Liver (tissue), 9 donors: ENCODE results near the gene CARMIL1. TPM values are rescaled to one million over a fixed set of nuclear protein-coding genes. Genes with fewer than 3 reads are reported as not detected.

ENCODE experiments used
- DNase-seq: peaks from one replicate; pipeline ENCODE4 v3.0.0-alpha.2; 2017; ENCODE audit warnings: low spot score
- H3K27ac ChIP-seq, 2 donors: one replicate each; pipeline ENCODE4 v1.7.0; 2013; ENCODE audit warnings: inconsistent platforms in 2 of 2, low read length in 2 of 2, control low read depth in 1 of 2, low read depth in 1 of 2, mild to moderate bottlenecking in 1 of 2
- H3K27me3 ChIP-seq, 4 donors: one replicate each; pipeline versions ENCODE4 v1.6.1 to v1.7.0; 2013; ENCODE audit warnings: low read length in 3 of 4, inconsistent platforms in 1 of 4, mild to moderate bottlenecking in 1 of 4, moderate library complexity in 1 of 4; ENCODE audit not compliant: control insufficient read depth in 4 of 4, insufficient read depth in 4 of 4
- H3K36me3 ChIP-seq, 4 donors: one replicate each; pipeline versions ENCODE4 v1.6.1 to v1.7.0; 2013; ENCODE audit warnings: low read length in 3 of 4, mild to moderate bottlenecking in 3 of 4, low read depth in 1 of 4, moderate library complexity in 1 of 4; ENCODE audit not compliant: control insufficient read depth in 4 of 4, insufficient read depth in 3 of 4
- H3K4me1 ChIP-seq, 4 donors: one replicate each; pipeline versions ENCODE4 v1.6.1 to v1.7.0; 2013; ENCODE audit warnings: low read length in 3 of 4, mild to moderate bottlenecking in 3 of 4, moderate library complexity in 1 of 4; ENCODE audit not compliant: control insufficient read depth in 4 of 4, insufficient read depth in 4 of 4
- H3K4me3 ChIP-seq, 3 donors: one replicate each; pipeline versions ENCODE4 v1.6.1 to v1.7.0; 2013; ENCODE audit warnings: low read length in 3 of 3, control low read depth in 1 of 3, low read depth in 1 of 3, mild to moderate bottlenecking in 1 of 3
- H3K9ac ChIP-seq, 2 donors: one replicate each; pipeline ENCODE4 v1.7.0; 2013; ENCODE audit warnings: low read length in 2 of 2, mild to moderate bottlenecking in 2 of 2, moderate library complexity in 2 of 2, control low read depth in 1 of 2, low read depth in 1 of 2
- H3K9me3 ChIP-seq, 4 donors: one replicate each; pipeline versions ENCODE4 v1.6.1 to v1.7.0; 2013; ENCODE audit warnings: low read length in 3 of 4; ENCODE audit not compliant: control insufficient read depth in 4 of 4
- ATF3 ChIP-seq: IDR thresholded peaks from 2 replicates; pipeline ENCODE4 v1.6.1; 2016; ENCODE audit warnings: antibody characterized with exemption
- CTCF ChIP-seq: fragments of 150-350 bp; IDR thresholded peaks from 2 replicates; pipeline ENCODE4 v1.5.1; 2017; ENCODE audit warnings: improper control_type of control experiment, low read depth, low read length; ENCODE audit not compliant: missing input control
- EGR1 ChIP-seq, 2 donors: IDR thresholded peaks; 2 replicates each; pipeline ENCODE4 v1.6.1; 2016 to 2018; ENCODE audit warnings: antibody characterized with exemption in 2 of 2, low read depth in 2 of 2
- FOXA1 ChIP-seq: IDR thresholded peaks from 2 replicates; pipeline ENCODE4 v1.6.1; 2016; ENCODE audit warnings: antibody characterized with exemption
- FOXA2 ChIP-seq: IDR thresholded peaks from 2 replicates; pipeline ENCODE4 v1.6.1; 2016; ENCODE audit warnings: antibody characterized with exemption
- HNF4A ChIP-seq, 2 donors: conservative IDR thresholded peaks; 2 replicates each; pipeline ENCODE4 v1.6.1; 2016; ENCODE audit warnings: antibody characterized with exemption in 2 of 2, mild to moderate bottlenecking in 2 of 2
- HNF4G ChIP-seq: IDR thresholded peaks from 2 replicates; pipeline ENCODE4 v1.6.1; 2016; ENCODE audit warnings: antibody characterized with exemption
- MAX ChIP-seq: IDR thresholded peaks from 2 replicates; pipeline ENCODE4 v1.6.1; 2016; ENCODE audit warnings: antibody characterized with exemption
- NR2F2 ChIP-seq: IDR thresholded peaks from 2 replicates; pipeline ENCODE4 v1.6.1; 2016; ENCODE audit warnings: antibody characterized with exemption
- RXRA ChIP-seq, 2 donors: IDR thresholded peaks; 2 replicates each; pipeline ENCODE4 v1.6.1; 2017 to 2018; ENCODE audit warnings: antibody characterized with exemption in 2 of 2, mild to moderate bottlenecking in 1 of 2
- WGBS: extraction: QIAGEN DNeasy Blood & Tissue Kit; methylation state at CpG from one replicate; pipeline ENCODE4 v1.1.7; 2013; 5-methylcytosine and 5-hydroxymethylcytosine counted together
- polyA plus RNA-seq, 2 donors: library from polyadenylated mRNA; stranded (reverse) in 1 of 2; unstranded in 1 of 2; fragments of 200-250 nt in 1 of 2; fragments of >200 nt in 1 of 2; fragmentation: Nextera tagmentation in 1 of 2; extraction: Ambion mirVana in 1 of 2; gene quantifications; one replicate each; pipeline versions ENCODE4 v1.2.1 to v1.2.3, GENCODE V29; 2013 to 2015
- total RNA-seq, 2 donors: library from RNA; depleted of rRNA; stranded (reverse); fragments of >200 nt; gene quantifications; one replicate each; pipeline ENCODE4 v1.2.3, GENCODE V29; 2014
- TF ChIP-seq, protein P1 (sequence below): IDR thresholded peaks from 2 replicates; pipeline ENCODE4 v1.6.1; 2016; ENCODE audit warnings: antibody characterized with exemption, mild to moderate bottlenecking
- donor health status: healthy.
- donor health status: healthy.
- donor health status: healthy.
- donor health status: healthy.
- donor health status: healthy.

The CARMIL1 gene
- total and polyA plus RNA-seq, 4 donors = 1.4 to 9.5 (median 3.5) TPM

DNA sequence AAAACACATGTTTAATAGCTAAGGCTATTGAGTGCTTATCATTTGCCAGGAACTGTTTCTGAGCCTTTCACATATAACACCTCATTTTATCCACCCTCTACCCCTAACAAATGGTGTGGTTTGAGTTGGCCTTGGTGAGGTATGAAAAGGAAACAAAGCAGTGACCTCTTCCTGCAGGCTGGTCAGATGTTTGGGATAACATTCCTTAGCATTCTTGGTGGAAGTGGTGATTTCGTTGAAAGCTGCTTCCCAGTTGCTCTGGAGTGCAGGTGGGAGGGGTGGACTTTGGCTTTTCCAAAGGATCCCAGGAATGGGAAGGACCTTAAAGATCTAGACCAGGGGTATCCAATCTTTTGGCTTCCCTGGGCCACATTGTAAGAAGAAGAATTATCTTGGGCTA lies 41.3 kb downstream of the CARMIL1 start:
- no peak for DNase-seq
- H3K4me3 ChIP-seq = no peak overlapping the region
- 0% methylated on average over 1 of the region's 1 CpG for WGBS
- H3K27ac ChIP-seq = no peak overlapping the region
- H3K9ac ChIP-seq = no peak overlapping the region
- no peaks in the 10 kb centered on the region for H3K27me3 ChIP-seq
- no peaks in the 10 kb centered on the region for H3K4me1 ChIP-seq
- TF ChIP-seq CTCF = no peak
- TF ChIP-seq FOXA2 = no peak
- TF ChIP-seq ATF3 = no peak
- no peak for TF ChIP-seq HNF4A (conservative IDR thresholded peaks at IDR 0.05)
- no peak for TF ChIP-seq FOXA1
- TF ChIP-seq, protein P1, sequence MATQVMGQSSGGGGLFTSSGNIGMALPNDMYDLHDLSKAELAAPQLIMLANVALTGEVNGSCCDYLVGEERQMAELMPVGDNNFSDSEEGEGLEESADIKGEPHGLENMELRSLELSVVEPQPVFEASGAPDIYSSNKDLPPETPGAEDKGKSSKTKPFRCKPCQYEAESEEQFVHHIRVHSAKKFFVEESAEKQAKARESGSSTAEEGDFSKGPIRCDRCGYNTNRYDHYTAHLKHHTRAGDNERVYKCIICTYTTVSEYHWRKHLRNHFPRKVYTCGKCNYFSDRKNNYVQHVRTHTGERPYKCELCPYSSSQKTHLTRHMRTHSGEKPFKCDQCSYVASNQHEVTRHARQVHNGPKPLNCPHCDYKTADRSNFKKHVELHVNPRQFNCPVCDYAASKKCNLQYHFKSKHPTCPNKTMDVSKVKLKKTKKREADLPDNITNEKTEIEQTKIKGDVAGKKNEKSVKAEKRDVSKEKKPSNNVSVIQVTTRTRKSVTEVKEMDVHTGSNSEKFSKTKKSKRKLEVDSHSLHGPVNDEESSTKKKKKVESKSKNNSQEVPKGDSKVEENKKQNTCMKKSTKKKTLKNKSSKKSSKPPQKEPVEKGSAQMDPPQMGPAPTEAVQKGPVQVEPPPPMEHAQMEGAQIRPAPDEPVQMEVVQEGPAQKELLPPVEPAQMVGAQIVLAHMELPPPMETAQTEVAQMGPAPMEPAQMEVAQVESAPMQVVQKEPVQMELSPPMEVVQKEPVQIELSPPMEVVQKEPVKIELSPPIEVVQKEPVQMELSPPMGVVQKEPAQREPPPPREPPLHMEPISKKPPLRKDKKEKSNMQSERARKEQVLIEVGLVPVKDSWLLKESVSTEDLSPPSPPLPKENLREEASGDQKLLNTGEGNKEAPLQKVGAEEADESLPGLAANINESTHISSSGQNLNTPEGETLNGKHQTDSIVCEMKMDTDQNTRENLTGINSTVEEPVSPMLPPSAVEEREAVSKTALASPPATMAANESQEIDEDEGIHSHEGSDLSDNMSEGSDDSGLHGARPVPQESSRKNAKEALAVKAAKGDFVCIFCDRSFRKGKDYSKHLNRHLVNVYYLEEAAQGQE = no peak
- no peak for TF ChIP-seq EGR1 (IDR thresholded peaks at IDR 0.05; ENCODE audit: low read depth in 2 of 2)
- H3K9me3 ChIP-seq = no peaks in the 10 kb centered on the region
- H3K36me3 ChIP-seq = no peaks in the 10 kb centered on the region

DNA sequence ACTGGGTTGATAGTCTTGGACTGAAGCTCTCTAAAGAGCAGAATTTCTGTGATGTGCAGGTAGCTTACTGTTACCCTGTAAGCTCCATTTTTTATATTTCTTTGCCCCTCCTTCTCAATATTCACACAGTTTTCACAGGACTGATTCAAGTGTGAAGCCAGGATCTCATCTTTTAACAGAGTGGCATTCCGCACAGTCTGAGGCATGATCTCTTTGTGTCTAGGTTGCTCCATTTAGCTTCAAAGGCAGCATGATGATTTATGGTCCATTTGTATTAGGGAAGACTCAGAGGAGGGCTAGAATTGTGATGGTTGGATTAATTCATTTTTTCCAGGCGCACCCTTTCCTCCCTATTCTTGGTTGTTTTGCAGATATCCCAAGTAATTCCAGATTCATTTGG lies 43.5 kb downstream of the CARMIL1 start:
- over 99% methylated on average over 2 of the region's 2 CpGs for WGBS
- no peak for TF ChIP-seq NR2F2
- TF ChIP-seq, protein P1 = no peak
- TF ChIP-seq RXRA (IDR thresholded peaks at IDR 0.05) = no peak
- TF ChIP-seq MAX = no peak
- TF ChIP-seq HNF4G = no peak
- no peak for TF ChIP-seq ATF3
- TF ChIP-seq CTCF = no peak
- no peak for DNase-seq

More for the DNA sequence above, 43.5 kb downstream of the CARMIL1 start:
- H3K36me3 ChIP-seq = no peaks in the 10 kb centered on the region
- no peaks in the 10 kb centered on the region for H3K27me3 ChIP-seq
- H3K4me3 ChIP-seq = no peak overlapping the region
- no peak overlapping the region for H3K9ac ChIP-seq
- no peaks in the 10 kb centered on the region for H3K9me3 ChIP-seq
- peaks cover 0 to 3% (median 0%) of the 10 kb centered on the region in 4 donors for H3K4me1 ChIP-seq
- H3K27ac ChIP-seq = no peak overlapping the region
